Astrocyte of the hippocampus (primary cell): ENCODE results near the gene FBXL13.
"Not testable (repeated sequence)": the region's sequence is repeated elsewhere in the genome, so short reads cannot be mapped to it uniquely, and the experiment has no call there.

Experiments
- DNase-seq: peaks from one replicate; pipeline ENCODE4 v3.0.0; 2011; ENCODE audit warnings: low read depth, low spot score

FBXL13 gene

GRCh38 chr7:103023578-103023977 is 51.0 kb downstream of the FBXL13 start:
- DNase-seq, result not testable (repeated sequence)

- DNase-seq, result not testable (repeated sequence)
Measured at GRCh38 chr7:103021490-103021889, 53.1 kb downstream of the FBXL13 start.

- DNase-seq, result not testable (repeated sequence)
Measured at GRCh38 chr7:103020876-103021275, 53.7 kb downstream of the FBXL13 start.

- not testable (repeated sequence) for DNase-seq
Measured at GRCh38 chr7:103018295-103018694, 56.3 kb downstream of the FBXL13 start.

- DNase-seq, result peak; percentile 5
Measured at GRCh38 chr7:103011650-103012049, 62.9 kb downstream of the FBXL13 start.

GRCh38 chr7:103010211-103010610 is 64.4 kb downstream of the FBXL13 start:
- DNase-seq, result no peak

GRCh38 chr7:103009466-103010185 is 65.0 kb downstream of the FBXL13 start:
- no peak for DNase-seq

GRCh38 chr7:103003004-103003403 is 71.6 kb downstream of the FBXL13 start:
- no peak for DNase-seq

- DNase-seq, result no peak
Measured at GRCh38 chr7:103001210-103001609, 73.4 kb downstream of the FBXL13 start.

- DNase-seq, result no peak
Measured at GRCh38 chr7:102996957-102997356, 77.6 kb downstream of the FBXL13 start.

- DNase-seq, result not testable (repeated sequence)
Measured at GRCh38 chr7:102995609-102996008, 79.0 kb downstream of the FBXL13 start.

GRCh38 chr7:102994567-102994966 is 80.0 kb downstream of the FBXL13 start:
- DNase-seq, result no peak

- DNase-seq, result no peak
Measured at GRCh38 chr7:102993718-102994029, 80.9 kb downstream of the FBXL13 start.

GRCh38 chr7:102992938-102993717 is 81.5 kb downstream of the FBXL13 start:
- DNase-seq, result peak; percentile 88

- DNase-seq, result no peak
Measured at GRCh38 chr7:102992509-102992937, 82.1 kb downstream of the FBXL13 start.

- DNase-seq, result peak; percentile 93
Measured at GRCh38 chr7:102991540-102992214, 82.9 kb downstream of the FBXL13 start.

GRCh38 chr7:102991077-102991539 is 83.5 kb downstream of the FBXL13 start:
- no peak for DNase-seq

GRCh38 chr7:102990642-102991041 is 84.0 kb downstream of the FBXL13 start:
- DNase-seq, result no peak

- peak; percentile 7 for DNase-seq
Measured at GRCh38 chr7:102988631-102989560, 85.7 kb downstream of the FBXL13 start.

- no peak for DNase-seq
Measured at GRCh38 chr7:102988088-102988487, 86.5 kb downstream of the FBXL13 start.

GRCh38 chr7:102985176-102985783 is 89.3 kb downstream of the FBXL13 start:
- DNase-seq, result peak; percentile 51
